Ovary (tissue), 3 donors: Measurements from ENCODE around the gene PPP2R2B.

ENCODE experiments used
- CTCF ChIP-seq, 3 donors: fragments of 450-650 bp in 2 of 3; fragments of 200-600 bp in 1 of 3; IDR thresholded peaks; one replicate each; pipeline versions ENCODE4 v1.5.1 to v1.8.0; 2016 to 2022; ENCODE audit warnings: antibody characterized with exemption in 3 of 3, mild to moderate bottlenecking in 1 of 3
- EP300 ChIP-seq: sonication (generic); formaldehyde crosslinking; IDR thresholded peaks from one replicate; pipeline ENCODE4 v1.6.1; 2017; ENCODE audit warnings: antibody characterized with exemption
- POLR2A ChIP-seq: fragments of 450-650 bp; IDR thresholded peaks from one replicate; pipeline ENCODE4 v1.6.1; 2017; ENCODE audit warnings: antibody characterized with exemption, mild to moderate bottlenecking, moderate library complexity
- donor health status: DM: no; HTN: no; CAD: no.

DNA sequence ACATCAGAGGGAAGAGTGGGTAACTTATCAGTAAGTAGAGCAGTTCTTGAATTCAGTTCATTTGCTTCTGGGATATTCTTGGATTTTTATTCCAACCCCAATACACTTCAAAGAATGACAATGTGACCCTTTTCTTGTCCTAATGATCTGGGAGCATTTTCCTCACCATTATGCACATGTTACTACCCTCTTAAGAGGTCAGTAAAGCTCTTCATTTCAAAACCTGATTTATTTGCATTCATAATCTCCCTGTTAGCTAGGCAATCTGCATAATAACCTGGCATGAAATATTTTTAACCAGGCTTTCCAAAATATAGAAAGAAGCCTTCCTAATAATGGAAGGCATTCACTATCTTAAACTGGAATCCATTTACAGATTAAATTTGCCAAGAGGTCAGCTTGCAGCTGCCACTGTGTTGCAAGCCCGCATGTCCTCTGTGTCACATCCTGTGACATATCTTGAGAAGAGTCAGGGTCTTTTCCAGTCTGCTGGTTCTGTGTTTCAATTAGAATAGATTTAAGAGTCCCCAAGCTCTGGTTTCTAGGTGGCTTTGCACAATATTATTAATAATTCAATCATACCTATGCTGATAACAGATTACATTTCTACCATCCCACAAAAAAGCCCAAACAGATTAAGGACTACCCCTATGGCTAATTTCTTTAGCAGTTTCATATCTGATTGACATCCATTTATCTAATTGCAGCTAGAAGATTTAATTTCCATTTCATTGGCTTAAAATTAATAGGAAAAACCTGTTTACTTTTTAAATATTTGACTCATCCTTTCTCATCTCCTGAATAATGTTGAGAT is 30.9 kb upstream of the PPP2R2B start:
- no peak for TF ChIP-seq EP300
- no peak for TF ChIP-seq POLR2A
- TF ChIP-seq CTCF (IDR thresholded peaks at IDR 0.05), result no peak
